PC-9 (cell line): Measurements from ENCODE around the gene SP6. TPM values are rescaled to one million over a fixed set of nuclear protein-coding genes. Genes with fewer than 3 reads are reported as not detected.

Experiments used
- Bru-seq: library from RNA; stranded (reverse); fragments of 400-500 nt; gene quantifications from one replicate; lab custom pipeline; 2021; lab: Mats Ljungman, UMichigan
- BruChase-seq, 2 experiments: library from RNA; stranded (reverse); fragments of 400-500 nt; gene quantifications; one replicate each; lab custom pipeline; 2021; lab: Mats Ljungman, UMichigan
- BruUV-seq: library from RNA; stranded (reverse); fragments of 400-500 nt; replicated peaks from 2 replicates; lab custom pipeline; 2021; lab: Mats Ljungman, UMichigan
- CTCF ChIA-PET: fragments of 300-600 bp; sonication (Branson Sonifier 250); formaldehyde crosslinking; loops from one replicate; lab custom pipeline; 2022; ENCODE audit warnings: antibody characterized with exemption; lab: Charles Lee
- POLR2A ChIA-PET: fragments of 300-600 bp; sonication (Branson Sonifier 250); formaldehyde crosslinking; loops from one replicate; lab custom pipeline; 2022; ENCODE audit warnings: antibody characterized with exemption; ENCODE audit not compliant: unreplicated experiment; lab: Charles Lee
- DNase-seq, 2 experiments: peaks; one replicate each; pipeline versions ENCODE4 v3.0.0 to v3.0.0-alpha.2; 2015 to 2022; ENCODE audit warnings: mixed read lengths in 1 of 2
- H2AFZ ChIP-seq: fragments of 200-600 bp; sonication (generic); 2 replicates; pipeline ENCODE4 v1.8.1; 2017; ENCODE audit warnings: antibody characterized with exemption
- H3F3A ChIP-seq: fragments of 200-600 bp; sonication (generic); 2 replicates; pipeline ENCODE4 v1.8.1; 2017; ENCODE audit warnings: antibody characterized with exemption, mild to moderate bottlenecking, low read depth; ENCODE audit not compliant: insufficient read depth
- H3K27ac ChIP-seq: fragments of 200-600 bp; sonication (generic); 2 replicates; pipeline ENCODE4 v1.6.1; 2016; ENCODE audit warnings: mixed run types
- H3K27me3 ChIP-seq: fragments of 200-600 bp; sonication (generic); 2 replicates; pipeline ENCODE4 v1.6.1; 2016; ENCODE audit warnings: low read depth, mixed run types; ENCODE audit not compliant: insufficient read depth
- H3K36me3 ChIP-seq: fragments of 200-600 bp; sonication (generic); 2 replicates; pipeline ENCODE4 v1.6.1; 2016; ENCODE audit warnings: low read depth, mixed run types
- H3K4me1 ChIP-seq: fragments of 200-600 bp; sonication (generic); replicated peaks from 2 replicates; pipeline ENCODE4 v1.6.1; 2016; ENCODE audit warnings: mixed run types; ENCODE audit not compliant: insufficient read depth
- H3K4me2 ChIP-seq: fragments of 200-600 bp; sonication (generic); 2 replicates; pipeline ENCODE4 v1.6.1; 2017; ENCODE audit warnings: mixed run types
- H3K4me3 ChIP-seq: fragments of 200-600 bp; sonication (generic); 2 replicates; pipeline ENCODE4 v1.6.1; 2016; ENCODE audit warnings: mixed run types
- H3K79me2 ChIP-seq: fragments of 200-600 bp; sonication (generic); 2 replicates; pipeline ENCODE4 v1.6.1; 2017; ENCODE audit warnings: low read depth, mixed run types
- H3K9me2 ChIP-seq: fragments of 200-600 bp; sonication (generic); 2 replicates; pipeline ENCODE4 v1.8.1; 2017; ENCODE audit warnings: mild to moderate bottlenecking; ENCODE audit not compliant: insufficient read depth
- H3K9me3 ChIP-seq: fragments of 200-600 bp; sonication (generic); 2 replicates; pipeline ENCODE4 v1.8.1; 2016; ENCODE audit warnings: low read depth; ENCODE audit not compliant: insufficient read depth
- H4K20me1 ChIP-seq: fragments of 200-600 bp; sonication (generic); 2 replicates; pipeline ENCODE4 v1.8.1; 2017; ENCODE audit not compliant: insufficient read depth
- EZH2 ChIP-seq: fragments of 200-600 bp; sonication (generic); IDR thresholded peaks from 2 replicates; pipeline ENCODE4 v1.8.0; 2017; ENCODE audit warnings: antibody characterized with exemption, low read depth
- intact Hi-C: fragments of 100-400 bp; cut with micrococcal nuclease; formaldehyde crosslinking; loops from one replicate; pipeline ENCODE4 v1.10.0; 2022; ENCODE audit not compliant: unreplicated experiment
- long read RNA-seq: library from polyadenylated mRNA; stranded (forward); transcript quantifications from one replicate; pipeline ENCODE4 v2.0.0, GENCODE V29; 2022
- total RNA-seq: library from RNA; stranded (reverse); gene quantifications from 2 replicates; pipeline ENCODE4 v1.2.3, GENCODE V29; 2021
- TF ChIP-seq, protein P1 (sequence below): fragments of 200-600 bp; sonication (generic); conservative IDR thresholded peaks from 2 replicates; pipeline ENCODE4 v1.6.1; 2017; ENCODE audit warnings: mixed run types, antibody characterized with exemption, mild to moderate bottlenecking, moderate library complexity

Gene SP6
- total RNA-seq (13.3 and 14.9 TPM in 2 replicates), Bru-seq, nascent RNA (percentile 45 among the genes with signal in this experiment), BruChase-seq, experiment 1, labeled RNA remaining after a 2-hour chase (percentile 68 among the genes with signal in this experiment), BruChase-seq, experiment 2, labeled RNA remaining after a 6-hour chase (percentile 48 among the genes with signal in this experiment)
- long read RNA-seq, partial matches to known transcripts, result 0 of 6 reads
- long read RNA-seq, other reads (novel, unspliced or antisense), result 4 of 6 reads

DNA sequence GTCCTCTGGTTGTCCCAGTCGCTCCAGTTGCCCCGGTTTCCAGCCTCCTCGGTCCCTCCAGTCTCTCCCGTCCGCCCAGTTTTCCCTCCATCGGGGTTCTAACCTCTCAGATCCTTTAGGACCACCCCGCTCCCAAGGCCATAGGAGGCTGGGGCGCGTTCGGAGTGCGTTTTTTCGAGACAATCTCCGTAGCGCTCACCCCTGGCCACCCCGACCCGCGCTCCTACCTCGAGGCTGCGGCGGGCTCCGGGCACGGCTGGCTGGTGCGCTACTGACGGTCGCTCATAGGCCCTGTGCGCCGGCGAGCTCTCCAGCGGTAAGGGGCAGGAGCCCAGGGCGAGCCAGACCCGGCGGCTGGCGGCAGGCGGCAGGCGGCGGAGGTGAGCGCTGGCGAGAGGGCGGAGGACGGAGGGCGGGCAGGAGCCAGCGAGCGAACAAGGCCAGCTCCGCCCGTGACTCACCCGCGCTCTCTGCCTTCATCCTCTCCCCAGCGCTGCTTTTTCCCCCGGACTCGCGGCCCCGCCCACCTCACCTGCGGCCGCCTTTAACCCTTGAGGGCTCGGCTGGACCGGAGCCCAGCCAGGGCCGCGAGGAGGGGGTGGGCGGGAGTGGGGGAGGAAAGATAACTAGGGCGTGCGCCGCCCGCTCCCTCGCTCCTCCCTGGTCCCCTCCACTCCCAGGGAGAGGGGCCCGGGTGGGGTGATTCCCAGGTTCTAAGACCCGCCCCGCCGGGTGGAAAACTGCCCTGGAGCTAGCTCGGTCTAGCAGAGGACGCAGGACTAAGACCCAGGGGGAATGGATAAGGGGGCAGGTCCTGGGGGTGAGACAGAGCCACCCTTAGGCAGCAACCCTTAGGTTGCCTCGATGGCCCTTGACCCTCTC is at the start of gene SP6:
TSS of gene SP6 (minus strand) at position 472 of the 882 bp plus-strand sequence. CDS start 2,734 bp downstream, outside the sequence.
- DNase-seq, result peak; percentile 86 to 88
- Histone ChIP-seq H3F3A (peaks cover 9% of the 10 kb centered on the region; the same call in 1 of the 2 replicates), H3K27ac (peak within 1 kb of the TSS; percentile 55), H3K27me3 (no peaks in the 10 kb centered on the region), H3K9me3 (no peaks in the 10 kb centered on the region), H3K79me2 (peaks cover 49% of the 10 kb centered on the region), H3K4me1 (peaks cover 33% of the 10 kb centered on the region), H2AFZ (peak within 1 kb of the TSS; percentile 80), H3K9me2 (no peaks in the 10 kb centered on the region), H3K36me3 (peaks cover 8% of the 10 kb centered on the region; the same call in 1 of the 2 replicates), H4K20me1 (peaks cover 8% of the 10 kb centered on the region; the same call in 1 of the 2 replicates), H3K4me2 (peak within 1 kb of the TSS; percentile 88), H3K4me3 (peak within 1 kb of the TSS; percentile 72)
- intact Hi-C loops, result loop anchor here (1.0 kb wide), 1 partner anchor 34 kb away; no protein-coding TSS in a partner anchor
- no peak for TF ChIP-seq EZH2
- TF ChIP-seq, protein P1, sequence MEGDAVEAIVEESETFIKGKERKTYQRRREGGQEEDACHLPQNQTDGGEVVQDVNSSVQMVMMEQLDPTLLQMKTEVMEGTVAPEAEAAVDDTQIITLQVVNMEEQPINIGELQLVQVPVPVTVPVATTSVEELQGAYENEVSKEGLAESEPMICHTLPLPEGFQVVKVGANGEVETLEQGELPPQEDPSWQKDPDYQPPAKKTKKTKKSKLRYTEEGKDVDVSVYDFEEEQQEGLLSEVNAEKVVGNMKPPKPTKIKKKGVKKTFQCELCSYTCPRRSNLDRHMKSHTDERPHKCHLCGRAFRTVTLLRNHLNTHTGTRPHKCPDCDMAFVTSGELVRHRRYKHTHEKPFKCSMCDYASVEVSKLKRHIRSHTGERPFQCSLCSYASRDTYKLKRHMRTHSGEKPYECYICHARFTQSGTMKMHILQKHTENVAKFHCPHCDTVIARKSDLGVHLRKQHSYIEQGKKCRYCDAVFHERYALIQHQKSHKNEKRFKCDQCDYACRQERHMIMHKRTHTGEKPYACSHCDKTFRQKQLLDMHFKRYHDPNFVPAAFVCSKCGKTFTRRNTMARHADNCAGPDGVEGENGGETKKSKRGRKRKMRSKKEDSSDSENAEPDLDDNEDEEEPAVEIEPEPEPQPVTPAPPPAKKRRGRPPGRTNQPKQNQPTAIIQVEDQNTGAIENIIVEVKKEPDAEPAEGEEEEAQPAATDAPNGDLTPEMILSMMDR, result no peak; the same call in 1 of the 2 replicates
- ChIA-PET CTCF (interaction anchor here (0.7 to 1.7 kb wide), 2 partner anchors 39 to 120 kb away, joined by 5 to 6 read pairs; partner anchors contain the start of gene CDK5RAP3), POLR2A (interaction anchor here (0.5 to 0.9 kb wide), 4 partner anchors 12 to 34 kb away, joined by 3 to 5 read pairs (median 4); no protein-coding TSS in a partner anchor)
- BruUV-seq, result no TSS peak

DNA sequence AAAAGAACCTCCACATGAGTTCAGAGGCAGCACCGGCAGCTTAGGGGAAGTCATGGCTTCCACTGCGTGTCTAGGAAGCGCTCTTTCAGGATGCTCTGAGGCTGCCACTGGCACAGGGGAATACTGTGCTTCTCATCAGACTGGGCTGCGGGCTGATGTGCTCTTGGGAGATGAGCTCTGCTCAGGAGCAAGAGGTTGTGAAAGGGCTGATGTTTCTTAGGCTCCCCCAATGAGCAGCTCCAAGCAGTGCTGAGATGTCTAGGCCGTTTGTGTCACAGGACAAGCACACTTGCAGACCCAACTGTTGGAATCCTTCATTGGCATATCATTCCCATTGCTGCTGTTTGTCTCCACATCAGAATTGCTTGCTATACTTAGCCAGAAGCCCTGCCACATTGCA is 48.7 kb upstream of the SP6 start:
- CTCF ChIA-PET, result no interaction called here
- Histone ChIP-seq H3K79me2 (peaks cover 39% of the 10 kb centered on the region), H3K27me3 (no peaks in the 10 kb centered on the region), H2AFZ (no peak overlapping the region), H3K27ac (no peak overlapping the region), H3K9me2 (no peaks in the 10 kb centered on the region), H4K20me1 (no peaks in the 10 kb centered on the region), H3K4me2 (no peak overlapping the region), H3K4me3 (no peak overlapping the region), H3K4me1 (peaks cover 12% of the 10 kb centered on the region), H3K9me3 (no peaks in the 10 kb centered on the region), H3F3A (peaks cover 9% of the 10 kb centered on the region), H3K36me3 (no peaks in the 10 kb centered on the region; the same call in 1 of the 2 replicates)
- no TSS peak for BruUV-seq
- TF ChIP-seq, protein P1, result no peak
- TF ChIP-seq EZH2, result no peak
- DNase-seq, result no peak
- POLR2A ChIA-PET, result no interaction called here
- intact Hi-C loops, result no loop called here

DNA sequence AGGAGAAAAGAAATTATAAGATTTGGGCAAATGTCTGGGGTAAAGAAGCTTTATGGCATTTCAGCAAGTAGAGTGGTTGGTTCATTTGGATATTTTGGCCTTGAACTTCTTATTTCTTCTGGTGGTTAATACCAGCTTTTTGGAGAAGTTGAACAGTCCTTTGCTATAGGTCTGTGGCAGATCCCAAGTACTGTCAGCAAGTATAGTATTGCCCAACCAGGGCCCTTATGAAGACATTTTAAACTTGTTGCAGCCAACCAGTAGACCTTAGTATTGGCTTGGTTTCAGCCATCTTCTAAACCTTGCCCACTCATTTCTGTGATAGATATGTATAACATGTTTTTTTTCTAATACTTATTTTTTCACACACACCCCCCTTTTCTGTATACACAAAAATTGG is 47.3 kb upstream of the SP6 start:
- Histone ChIP-seq H3K4me2 (peak overlapping the region; percentile 95; the same call in 1 of the 2 replicates), H3K4me3 (no peak overlapping the region), H2AFZ (no peak overlapping the region), H3F3A (peaks cover 23% of the 10 kb centered on the region), H4K20me1 (no peaks in the 10 kb centered on the region), H3K27ac (no peak overlapping the region), H3K9me3 (no peaks in the 10 kb centered on the region), H3K79me2 (peaks cover 47% of the 10 kb centered on the region), H3K9me2 (no peaks in the 10 kb centered on the region), H3K36me3 (no peaks in the 10 kb centered on the region; the same call in 1 of the 2 replicates), H3K4me1 (peaks cover 26% of the 10 kb centered on the region), H3K27me3 (no peaks in the 10 kb centered on the region)
- DNase-seq, result no peak
- BruUV-seq, result no TSS peak
- ChIA-PET CTCF (no interaction called here), POLR2A (no interaction called here)
- intact Hi-C loops, result no loop called here
- TF ChIP-seq, protein P1, result no peak
- TF ChIP-seq EZH2, result no peak
